DOHH2 (cell line): ENCODE data around the gene EIF5A.

Source experiments
- CTCF ChIP-seq: fragments of 200-600 bp; sonication (generic); IDR thresholded peaks from one replicate; pipeline ENCODE4 v1.5.1; 2014; ENCODE audit warnings: antibody characterized with exemption, mild to moderate bottlenecking, low read depth, low read length; ENCODE audit not compliant: poor library complexity, severe bottlenecking
- EZH2phosphoT487 ChIP-seq: fragments of 200-600 bp; sonication (generic); IDR thresholded peaks from 2 replicates; pipeline ENCODE4 v1.6.1; 2017; ENCODE audit warnings: borderline replicate concordance, mild to moderate bottlenecking, antibody characterized with exemption, low read length, moderate library complexity, mixed read lengths

- TF ChIP-seq CTCF (no peak), EZH2phosphoT487 (no peak)
Measured at GRCh38 chr17:7281074-7281952, 26.1 kb upstream of the EIF5A start, which contains the start of gene SLC2A4.
